Choroid plexus epithelial cell (primary cell): ENCODE measurements around the gene TRAPPC12.

Experiments used
- DNase-seq: peaks from one replicate; pipeline ENCODE4 v3.0.0-alpha.2; 2010; ENCODE audit warnings: low read depth
- H3K4me3 ChIP-seq: 2 replicates; pipeline ENCODE4 v1.5.1; 2011; ENCODE audit warnings: low read depth, mild to moderate bottlenecking, control low read depth, low read length, moderate library complexity
- CTCF ChIP-seq: conservative IDR thresholded peaks from 2 replicates; pipeline ENCODE4 v1.5.1; 2011; ENCODE audit warnings: low read depth, mild to moderate bottlenecking, control low read depth, inconsistent platforms, low read length, moderate library complexity

TRAPPC12 gene

GRCh38 chr2:3466966-3467365 is 87.5 kb downstream of the TRAPPC12 start:
- no peak overlapping the region for H3K4me3 ChIP-seq
- DNase-seq = no peak
- no peak for TF ChIP-seq CTCF

- no peak for DNase-seq
- no peak for TF ChIP-seq CTCF
- H3K4me3 ChIP-seq = no peak overlapping the region
Observed at GRCh38 chr2:3467654-3468053, 88.2 kb downstream of the TRAPPC12 start.

- no peak for TF ChIP-seq CTCF
Observed at GRCh38 chr2:3468296-3468988, 88.9 kb downstream of the TRAPPC12 start.

GRCh38 chr2:3469486-3469885 is 90.0 kb downstream of the TRAPPC12 start:
- DNase-seq = no peak
- no peak overlapping the region for H3K4me3 ChIP-seq
- TF ChIP-seq CTCF = no peak

More at GRCh38 chr2:3468296-3468988, 88.9 kb downstream of the TRAPPC12 start:
- no peak overlapping the region for H3K4me3 ChIP-seq
- no peak for DNase-seq

- no peak for TF ChIP-seq CTCF
- DNase-seq = peak; percentile 91
Observed at GRCh38 chr2:3470166-3470651, 90.7 kb downstream of the TRAPPC12 start.

GRCh38 chr2:3470856-3471737 is 91.6 kb downstream of the TRAPPC12 start:
- DNase-seq = no peak
- no peak overlapping the region for H3K4me3 ChIP-seq
- TF ChIP-seq CTCF = no peak

More at GRCh38 chr2:3470166-3470651, 90.7 kb downstream of the TRAPPC12 start:
- H3K4me3 ChIP-seq = no peak overlapping the region
